ENCODE results near the gene MYO15B.

DNA sequence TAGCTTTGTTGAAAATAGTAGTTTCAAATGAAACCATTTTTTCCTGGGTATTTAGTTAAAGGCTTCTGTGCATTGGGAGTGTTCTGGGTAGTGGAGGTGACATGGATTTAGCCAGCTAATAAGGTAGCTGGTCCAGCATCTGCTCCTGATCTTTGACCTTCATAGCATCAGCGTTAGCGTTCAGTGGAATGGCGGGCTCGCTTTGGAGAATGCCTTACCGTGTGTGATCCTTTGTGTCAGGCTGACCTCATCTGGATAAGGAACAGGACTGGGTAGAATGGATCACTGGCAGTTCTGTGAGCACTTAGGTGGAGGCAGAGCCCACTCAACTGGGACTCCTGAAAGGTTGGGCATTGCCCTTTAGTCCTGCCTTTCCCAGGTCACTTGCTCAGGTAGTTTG lies 83.3 kb downstream of the MYO15B start:
- TF ChIP-seq POLR2AphosphoS5 (IDR thresholded peaks at IDR 0.05; ENCODE audit: low read depth, low read length) (no peak), TCF7L2 (IDR thresholded peaks at IDR 0.05; ENCODE audit: low read depth, low read length) (no peak)
- TF ChIP-seq, protein P1, sequence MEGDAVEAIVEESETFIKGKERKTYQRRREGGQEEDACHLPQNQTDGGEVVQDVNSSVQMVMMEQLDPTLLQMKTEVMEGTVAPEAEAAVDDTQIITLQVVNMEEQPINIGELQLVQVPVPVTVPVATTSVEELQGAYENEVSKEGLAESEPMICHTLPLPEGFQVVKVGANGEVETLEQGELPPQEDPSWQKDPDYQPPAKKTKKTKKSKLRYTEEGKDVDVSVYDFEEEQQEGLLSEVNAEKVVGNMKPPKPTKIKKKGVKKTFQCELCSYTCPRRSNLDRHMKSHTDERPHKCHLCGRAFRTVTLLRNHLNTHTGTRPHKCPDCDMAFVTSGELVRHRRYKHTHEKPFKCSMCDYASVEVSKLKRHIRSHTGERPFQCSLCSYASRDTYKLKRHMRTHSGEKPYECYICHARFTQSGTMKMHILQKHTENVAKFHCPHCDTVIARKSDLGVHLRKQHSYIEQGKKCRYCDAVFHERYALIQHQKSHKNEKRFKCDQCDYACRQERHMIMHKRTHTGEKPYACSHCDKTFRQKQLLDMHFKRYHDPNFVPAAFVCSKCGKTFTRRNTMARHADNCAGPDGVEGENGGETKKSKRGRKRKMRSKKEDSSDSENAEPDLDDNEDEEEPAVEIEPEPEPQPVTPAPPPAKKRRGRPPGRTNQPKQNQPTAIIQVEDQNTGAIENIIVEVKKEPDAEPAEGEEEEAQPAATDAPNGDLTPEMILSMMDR (IDR thresholded peaks at IDR 0.05), result no peak

Measured in Panc1 (cell line).